Psoas muscle (tissue), 8 donors: Measurements from ENCODE around the gene FOXO1. TPM values are rescaled to one million over a fixed set of nuclear protein-coding genes. Genes with fewer than 3 reads are reported as not detected.

ENCODE experiments used
- ATAC-seq, 4 donors: fragments of 200-7000 bp; cut with Tn5 transposase; one replicate each; pipeline ENCODE4 v1.9.1; 2020; ENCODE audit warnings: moderate library complexity in 3 of 4, mild to moderate bottlenecking in 2 of 4
- DNase-seq, 2 donors: peaks; one replicate each; pipeline ENCODE4 v3.0.0-alpha.2; 2020
- H3K27ac ChIP-seq: fragments of 200-600 bp; one replicate; pipeline ENCODE4 v1.8.0; 2022
- H3K27me3 ChIP-seq, 3 donors: fragments of 200-600 bp in 1 of 3; one replicate each; pipeline versions ENCODE4 v1.6.1 to v1.8.0; 2013 to 2022; ENCODE audit warnings: low read length in 2 of 3, mild to moderate bottlenecking in 2 of 3, moderate library complexity in 1 of 3; ENCODE audit not compliant: insufficient read depth in 3 of 3
- H3K36me3 ChIP-seq, 2 donors: fragments of 200-600 bp in 1 of 2; one replicate each; pipeline versions ENCODE4 v1.6.1 to v1.8.0; 2013 to 2022; ENCODE audit warnings: low read depth in 1 of 2, mild to moderate bottlenecking in 1 of 2, moderate library complexity in 1 of 2; ENCODE audit not compliant: insufficient read depth in 1 of 2
- H3K4me1 ChIP-seq: fragments of 200-600 bp; one replicate; pipeline ENCODE4 v1.8.0; 2022
- H3K4me3 ChIP-seq: fragments of 200-600 bp; one replicate; pipeline ENCODE4 v1.8.0; 2022; ENCODE audit warnings: mild to moderate bottlenecking
- H3K9me3 ChIP-seq: fragments of 200-600 bp; one replicate; pipeline ENCODE4 v1.8.0; 2022
- WGBS, 3 donors: extraction: QIAGEN DNeasy Blood & Tissue Kit; methylation state at CpG; one replicate each; pipeline versions ENCODE4 v1.1.6 to v1.1.7; 2013; 5-methylcytosine and 5-hydroxymethylcytosine counted together
- intact Hi-C, 2 donors: fragments of 100-400 bp; cut with DNase I; formaldehyde crosslinking; loops; one replicate each; pipeline versions ENCODE4 v1.11.0 to v1.14.2; 2022
- polyA plus RNA-seq, 3 donors: library from polyadenylated mRNA; stranded (reverse); fragments of 200-250 nt; gene quantifications; one replicate each; pipeline ENCODE4 v1.2.3, GENCODE V29; 2013
- total RNA-seq, 4 donors: library from RNA; stranded (reverse); fragmentation: NEBNext Ultra II Directional in 2 of 4; extraction: Animal tissue kit (Norgen Biotek cat#: 25700) in 2 of 4; gene quantifications; one replicate each; pipeline versions ENCODE4 v1.2.1 to v1.2.4, GENCODE V29; 2021 to 2023
- TF ChIP-seq, protein P1 (sequence below): fragments of 200-600 bp; IDR thresholded peaks from one replicate; pipeline ENCODE4 v1.8.0; 2022; ENCODE audit warnings: antibody characterized with exemption
- donor health status: healthy with polysubstance abuse.
- donor health status: DM: no; HTN: no; CAD: no; lungs with moderate emphysema.
- donor health status: Bipolar disorder and iron deficiency.
- donor health status: healthy.
- donor health status: DM: yes; HTN: yes; CAD: no.
- donor health status: DM: no; HTN: no; CAD: no.
- donor health status: DM: no; HTN: no; CAD: no.
- donor health status: DM: yes; HTN: yes; CAD: no.

Gene FOXO1
- total and polyA plus RNA-seq, 7 donors: 23.8 to 160 (median 68.3) TPM

- peaks cover 67% of the 10 kb centered on the region for H3K4me1 ChIP-seq
- ATAC-seq (peak in 3 of 4 donors; percentile 6 to 28 (median 17)), DNase-seq (no peak)
- no peaks in the 10 kb centered on the region for H3K36me3 ChIP-seq
- 37 to 51% (median 46%) methylated on average over 5 of the region's 5 CpGs for WGBS, 3 donors
- H3K27me3 ChIP-seq: no peaks in the 10 kb centered on the region
- intact Hi-C loops: loop anchor here in 1 of 2 donors (2.0 kb wide), 2 partner anchors 78 to 354 kb away; no protein-coding TSS in a partner anchor
- peak overlapping the region; percentile 13 for H3K4me3 ChIP-seq
- TF ChIP-seq, protein P1, sequence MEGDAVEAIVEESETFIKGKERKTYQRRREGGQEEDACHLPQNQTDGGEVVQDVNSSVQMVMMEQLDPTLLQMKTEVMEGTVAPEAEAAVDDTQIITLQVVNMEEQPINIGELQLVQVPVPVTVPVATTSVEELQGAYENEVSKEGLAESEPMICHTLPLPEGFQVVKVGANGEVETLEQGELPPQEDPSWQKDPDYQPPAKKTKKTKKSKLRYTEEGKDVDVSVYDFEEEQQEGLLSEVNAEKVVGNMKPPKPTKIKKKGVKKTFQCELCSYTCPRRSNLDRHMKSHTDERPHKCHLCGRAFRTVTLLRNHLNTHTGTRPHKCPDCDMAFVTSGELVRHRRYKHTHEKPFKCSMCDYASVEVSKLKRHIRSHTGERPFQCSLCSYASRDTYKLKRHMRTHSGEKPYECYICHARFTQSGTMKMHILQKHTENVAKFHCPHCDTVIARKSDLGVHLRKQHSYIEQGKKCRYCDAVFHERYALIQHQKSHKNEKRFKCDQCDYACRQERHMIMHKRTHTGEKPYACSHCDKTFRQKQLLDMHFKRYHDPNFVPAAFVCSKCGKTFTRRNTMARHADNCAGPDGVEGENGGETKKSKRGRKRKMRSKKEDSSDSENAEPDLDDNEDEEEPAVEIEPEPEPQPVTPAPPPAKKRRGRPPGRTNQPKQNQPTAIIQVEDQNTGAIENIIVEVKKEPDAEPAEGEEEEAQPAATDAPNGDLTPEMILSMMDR: peak; percentile 32
- peaks cover 6% of the 10 kb centered on the region for H3K9me3 ChIP-seq
- H3K27ac ChIP-seq: peak overlapping the region; percentile 90
These were observed 79.4 kb downstream of the FOXO1 start for GRCh38 chr13:40586886-40587565.

- DNase-seq (no peak), ATAC-seq (no peak)
- Histone ChIP-seq H3K4me3 (no peak overlapping the region), H3K36me3 (no peaks in the 10 kb centered on the region), H3K4me1 (peaks cover 66% of the 10 kb centered on the region), H3K27me3 (no peaks in the 10 kb centered on the region), H3K27ac (peak overlapping the region; percentile 90), H3K9me3 (peaks cover 6% of the 10 kb centered on the region)
- TF ChIP-seq, protein P1: no peak
- intact Hi-C loops: loop anchor here in 1 of 2 donors (2.0 kb wide), 2 partner anchors 79 to 353 kb away; no protein-coding TSS in a partner anchor
- 60 to 63% (median 62%) methylated on average over 1 of the region's 1 CpG for WGBS, 3 donors
These were observed 80.5 kb downstream of the FOXO1 start for GRCh38 chr13:40585911-40586471.

DNA sequence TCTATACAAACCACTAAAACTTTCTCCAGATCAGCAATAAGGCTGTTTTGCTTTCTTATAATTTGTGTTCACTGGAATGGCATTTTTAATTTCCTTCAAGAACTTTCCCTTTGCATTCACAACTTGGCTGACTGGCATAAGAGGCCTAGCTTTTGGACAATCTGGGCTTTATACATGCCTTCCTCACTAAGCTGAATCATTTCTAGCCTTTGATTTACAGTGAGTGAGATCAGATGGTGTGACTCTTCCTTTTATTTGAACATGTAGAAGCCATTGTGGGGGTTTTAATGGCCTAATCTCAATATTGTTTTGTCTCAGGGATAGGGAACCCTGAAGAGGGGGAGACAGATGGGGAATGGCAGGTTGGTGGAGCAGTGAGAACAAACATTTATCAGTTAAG lies 82.7 kb downstream of the FOXO1 start:
- Histone ChIP-seq H3K4me1 (peaks cover 67% of the 10 kb centered on the region), H3K36me3 (no peaks in the 10 kb centered on the region), H3K27ac (no peak overlapping the region), H3K9me3 (peaks cover 6% of the 10 kb centered on the region), H3K27me3 (no peaks in the 10 kb centered on the region), H3K4me3 (no peak overlapping the region)
- no peak for DNase-seq
- no peak for ATAC-seq
- TF ChIP-seq, protein P1: no peak
- intact Hi-C loops: no loop called here

DNA sequence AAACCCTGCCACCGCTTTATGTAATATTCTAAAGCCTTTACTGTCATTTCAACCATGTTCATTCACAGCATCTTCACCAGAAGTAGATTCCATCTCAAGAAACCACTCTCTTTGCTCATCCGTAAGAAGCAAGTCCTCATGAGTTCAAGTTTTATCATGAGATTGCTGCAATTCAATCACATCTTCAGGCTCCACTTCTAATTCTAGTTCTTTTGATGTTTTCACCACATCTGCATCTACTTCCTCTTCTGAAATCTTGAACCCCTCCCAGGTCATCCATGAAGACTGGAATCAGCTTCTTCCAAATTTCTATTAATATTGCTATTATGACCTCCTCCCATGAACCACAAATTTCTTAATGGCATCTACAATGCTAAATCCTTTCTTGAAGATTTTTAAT lies 83.9 kb downstream of the FOXO1 start:
- no peak for DNase-seq
- TF ChIP-seq, protein P1: no peak
- Histone ChIP-seq H3K36me3 (no peaks in the 10 kb centered on the region), H3K27ac (no peak overlapping the region), H3K27me3 (no peaks in the 10 kb centered on the region), H3K4me1 (peaks cover 67% of the 10 kb centered on the region), H3K4me3 (no peak overlapping the region), H3K9me3 (peaks cover 6% of the 10 kb centered on the region)
- ATAC-seq: no peak
- WGBS, 3 donors: 95 to 98% (median 97%) methylated on average over 2 of the region's 2 CpGs
- intact Hi-C loops: no loop called here
